Islet of Langerhans (tissue), 1 donor: Measurements from ENCODE around the gene NCBP3.
"Not testable (repeated sequence)": the region's sequence is repeated elsewhere in the genome, so short reads cannot be mapped to it uniquely, and the experiment has no call there.

Experiments used
- FAIRE-seq: peaks from one replicate; lab custom pipeline; 2011; peaks lifted over from hg19 to GRCh38; lab: Jason Lieb, UNC

Gene NCBP3

DNA sequence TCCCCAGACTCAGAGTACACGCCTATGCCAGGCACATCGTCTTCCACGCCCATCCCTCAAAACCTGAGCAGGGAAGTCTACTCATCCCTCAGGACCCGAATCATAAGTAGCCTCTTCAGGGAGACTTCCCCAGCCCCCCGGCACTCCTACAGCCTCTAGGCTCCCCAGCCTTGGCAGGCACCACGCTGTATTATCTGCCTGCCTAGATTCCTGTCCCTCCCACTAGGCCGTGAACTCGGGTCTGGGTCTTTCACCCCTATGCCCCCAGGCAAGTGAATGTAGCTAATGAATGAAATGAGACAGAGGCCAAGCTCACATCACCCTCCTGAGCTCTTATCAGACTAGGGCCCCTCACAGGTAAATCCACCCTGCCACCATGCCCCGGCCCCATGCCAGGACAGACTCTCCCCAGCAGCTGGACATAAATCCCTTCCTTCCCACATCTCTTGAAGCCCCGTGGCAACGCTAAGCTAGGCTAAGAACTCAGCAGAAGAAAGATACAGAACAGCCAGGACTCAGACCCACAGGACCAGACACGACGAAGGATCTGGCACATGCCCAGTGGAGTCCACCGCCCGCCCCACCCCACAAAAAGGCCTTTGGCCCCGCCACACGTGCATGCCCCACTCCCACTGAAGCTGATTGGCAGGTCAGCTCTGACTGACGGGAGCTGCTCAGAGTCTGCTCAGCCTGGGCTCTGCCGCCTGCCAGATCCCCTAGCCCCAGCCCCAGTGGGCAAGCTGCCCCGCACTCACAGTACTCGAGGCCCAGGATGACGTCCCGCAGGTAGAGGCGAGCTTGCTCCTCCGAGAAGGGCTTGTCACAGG, 33.8 kb upstream of the NCBP3 start:
- no peak for FAIRE-seq

DNA sequence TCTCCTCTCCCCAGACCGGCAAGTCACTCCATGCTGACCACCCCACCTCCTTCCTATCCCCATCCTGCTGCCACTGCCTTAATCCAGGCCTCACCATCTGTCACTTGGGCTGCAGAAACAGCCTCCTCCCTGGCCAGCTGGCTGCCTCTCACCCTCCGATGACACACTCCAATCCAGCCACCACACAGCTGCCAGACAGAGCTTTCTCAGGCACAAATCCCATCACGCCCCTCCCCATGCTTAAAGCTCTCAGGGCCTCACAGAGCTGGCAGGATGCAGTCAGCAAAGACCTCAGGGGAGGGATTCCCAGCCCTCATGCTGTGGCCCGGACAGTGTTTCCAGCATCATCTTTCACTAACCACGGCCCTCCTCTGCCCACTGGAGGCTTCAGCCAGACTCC, 33.1 kb upstream of the NCBP3 start:
- FAIRE-seq, result peak; percentile 9

DNA sequence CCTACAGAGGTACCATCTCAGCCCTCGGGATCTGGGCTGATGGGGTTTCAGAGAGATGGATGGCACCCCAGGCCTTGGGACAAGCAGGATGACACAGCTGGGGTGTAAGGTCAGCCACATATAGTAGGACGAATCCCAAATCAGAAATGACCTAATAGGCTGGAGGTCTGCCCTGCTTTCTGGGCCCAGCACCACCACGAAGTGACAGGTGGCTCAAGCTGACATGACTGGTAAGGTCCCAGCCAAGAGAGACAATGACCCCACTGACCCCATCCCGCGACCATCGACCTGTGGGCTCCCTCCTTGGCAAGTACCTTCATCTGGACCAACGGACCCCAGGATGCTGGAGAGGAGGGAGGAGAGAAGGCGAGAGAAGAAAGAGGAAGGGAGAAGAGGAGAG, 31.2 kb upstream of the NCBP3 start:
- FAIRE-seq, result no peak

DNA sequence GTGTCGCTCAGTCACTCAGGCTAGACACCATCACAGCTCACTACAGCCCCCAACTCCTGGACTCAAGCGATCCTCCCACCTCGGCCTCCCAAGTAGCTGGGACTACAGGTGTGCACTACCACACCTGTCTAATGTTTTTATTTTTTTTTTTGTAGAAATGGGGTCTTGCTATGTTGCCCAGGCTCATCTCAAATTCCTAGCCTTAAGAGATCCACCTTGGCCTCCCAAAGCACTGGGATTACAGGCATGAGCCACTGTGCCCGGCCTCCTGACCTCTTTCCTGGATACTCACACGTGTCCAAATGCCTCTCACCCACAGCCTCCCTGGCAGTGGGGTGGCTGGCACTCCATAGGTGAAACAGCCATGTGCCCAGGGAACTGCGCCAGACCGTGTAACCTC, 29.3 kb upstream of the NCBP3 start:
- FAIRE-seq, result no peak

DNA sequence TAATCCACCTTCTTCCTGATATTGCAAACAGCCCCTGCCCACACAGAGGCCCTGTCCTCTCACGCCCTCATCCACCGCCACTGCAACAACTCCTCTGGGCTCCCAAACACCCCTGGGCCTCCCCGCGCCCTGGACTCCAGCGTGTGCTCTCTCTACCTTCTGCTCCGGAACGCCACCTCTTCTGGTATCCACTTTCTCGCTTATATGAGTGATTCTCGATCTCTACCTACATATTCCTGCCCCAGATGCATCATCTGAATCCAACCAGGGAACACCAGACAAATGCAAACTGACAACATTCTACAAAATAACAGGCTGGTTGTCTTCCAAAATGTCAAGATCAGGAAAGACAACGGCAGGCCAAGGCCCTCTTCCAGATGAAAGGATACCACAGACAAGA, 27.8 kb upstream of the NCBP3 start:
- no peak for FAIRE-seq

DNA sequence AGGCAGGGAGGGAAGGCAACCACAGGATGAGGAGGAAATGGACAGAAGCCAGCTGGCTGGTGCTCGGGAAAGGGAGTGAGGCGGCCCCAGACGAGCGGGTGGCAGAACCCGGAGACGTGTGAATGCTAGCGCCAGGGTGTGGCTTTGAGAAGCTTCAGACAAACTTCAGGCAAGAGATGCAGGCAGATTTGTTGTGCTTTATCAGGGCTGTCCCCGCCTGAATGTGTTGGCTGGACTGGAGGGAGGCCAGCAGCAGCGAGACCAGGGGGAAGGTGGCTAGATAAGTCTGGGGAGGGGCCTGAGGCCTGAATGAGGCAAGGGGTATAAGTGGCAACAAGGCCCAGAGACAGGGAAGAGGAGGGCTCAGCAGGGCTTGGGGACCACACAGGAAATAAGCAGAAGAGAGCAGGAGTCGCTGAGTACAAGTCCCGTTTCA, 24.8 kb upstream of the NCBP3 start:
- no peak for FAIRE-seq

DNA sequence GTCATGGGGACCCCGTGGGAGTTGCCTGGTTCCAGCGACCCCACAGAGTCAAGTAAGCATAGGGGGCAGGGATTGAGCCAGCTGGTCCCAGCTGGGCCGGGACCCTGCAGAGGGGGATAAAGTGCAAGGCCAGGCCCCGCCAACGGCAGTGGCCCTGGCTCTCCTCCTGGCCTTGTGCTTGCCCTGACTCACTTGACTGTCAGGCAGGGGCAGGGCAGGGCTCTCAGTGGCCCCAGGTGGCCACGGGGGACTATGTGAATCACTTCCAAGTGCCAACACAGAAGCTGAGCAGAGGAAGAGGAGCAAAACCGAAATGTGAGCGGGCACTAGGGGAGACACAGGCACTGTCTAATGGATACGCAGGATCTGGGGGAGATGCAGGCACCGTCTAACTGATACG, 21.6 kb upstream of the NCBP3 start:
- no peak for FAIRE-seq

DNA sequence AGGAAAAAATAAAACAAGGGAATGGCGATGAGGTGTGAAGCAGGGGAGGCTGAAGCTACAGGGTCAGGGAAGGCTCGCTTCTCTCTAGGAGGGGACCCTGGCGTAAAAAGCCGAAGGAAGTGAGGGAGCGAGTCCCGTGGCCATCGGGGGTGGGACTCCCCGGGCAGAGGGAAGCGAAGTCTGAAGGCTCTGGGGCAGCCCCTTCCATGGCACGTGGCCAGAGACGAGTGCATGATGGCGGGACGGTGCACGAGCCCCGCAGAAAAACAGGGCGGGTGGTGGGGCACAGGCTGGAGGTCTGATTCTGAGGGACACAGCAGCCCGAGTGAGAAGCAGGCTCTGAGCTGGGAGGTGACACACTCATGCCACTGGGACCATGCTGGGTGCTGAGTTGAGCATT, 21.1 kb upstream of the NCBP3 start:
- no peak for FAIRE-seq

DNA sequence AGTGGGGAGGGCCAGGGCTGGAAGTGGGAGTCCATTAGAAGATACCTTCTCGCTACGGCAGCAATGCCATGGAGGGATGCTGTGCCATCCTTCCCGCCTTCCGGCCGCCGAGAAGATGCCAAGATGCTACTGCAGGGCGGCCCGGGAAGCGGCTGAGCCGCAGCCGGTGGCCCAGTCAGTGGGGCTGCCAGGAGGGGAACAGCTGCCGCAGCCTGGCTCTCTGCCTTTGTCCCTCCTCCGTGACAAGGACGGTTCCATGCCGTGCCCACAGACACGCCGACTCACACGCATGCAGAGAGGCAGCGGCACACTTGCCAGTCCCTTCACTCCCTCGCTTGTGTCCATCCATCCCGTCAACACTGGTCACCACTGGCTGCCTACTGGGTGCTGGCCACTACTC, 20.2 kb upstream of the NCBP3 start:
- no peak for FAIRE-seq

DNA sequence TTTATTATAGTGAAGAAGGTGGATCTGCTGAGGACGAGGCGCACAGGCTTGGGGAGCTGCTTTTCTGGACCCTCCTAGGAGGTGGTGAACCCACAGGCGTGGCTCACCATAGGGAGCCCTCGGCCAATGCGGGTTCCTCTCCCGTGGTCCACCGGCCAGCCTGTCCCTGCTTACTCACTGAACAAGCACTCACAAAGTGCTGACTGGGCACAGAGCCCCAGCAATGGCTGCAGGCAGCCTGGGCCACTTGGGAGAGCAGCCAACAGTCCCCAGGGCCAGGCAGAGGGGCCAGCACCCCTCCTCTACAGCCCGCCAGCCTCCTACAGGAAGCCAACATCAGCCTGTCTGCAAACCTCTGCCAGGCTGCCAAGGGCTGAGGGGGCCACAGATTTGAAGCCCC, 19.1 kb upstream of the NCBP3 start:
- FAIRE-seq, result no peak

DNA sequence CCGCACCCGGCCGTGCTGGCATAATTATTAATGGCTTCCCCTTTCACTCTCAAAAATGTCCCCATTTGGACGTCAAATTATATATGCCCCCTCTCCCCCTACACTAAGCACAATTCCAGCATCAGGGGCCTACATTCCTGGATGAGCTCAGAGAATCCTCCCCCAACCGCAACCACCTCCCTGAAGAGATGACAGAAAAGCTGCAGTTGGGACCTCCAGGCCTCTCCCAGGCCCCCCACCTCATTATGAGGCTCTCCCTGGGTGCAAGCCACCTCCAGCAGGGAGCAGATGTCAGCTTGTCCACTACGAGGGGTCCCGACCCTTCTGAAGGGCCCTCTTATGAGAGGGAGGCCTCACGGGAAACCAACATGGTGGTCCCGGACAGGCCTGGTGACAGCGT, 18.5 kb upstream of the NCBP3 start:
- FAIRE-seq, result no peak

DNA sequence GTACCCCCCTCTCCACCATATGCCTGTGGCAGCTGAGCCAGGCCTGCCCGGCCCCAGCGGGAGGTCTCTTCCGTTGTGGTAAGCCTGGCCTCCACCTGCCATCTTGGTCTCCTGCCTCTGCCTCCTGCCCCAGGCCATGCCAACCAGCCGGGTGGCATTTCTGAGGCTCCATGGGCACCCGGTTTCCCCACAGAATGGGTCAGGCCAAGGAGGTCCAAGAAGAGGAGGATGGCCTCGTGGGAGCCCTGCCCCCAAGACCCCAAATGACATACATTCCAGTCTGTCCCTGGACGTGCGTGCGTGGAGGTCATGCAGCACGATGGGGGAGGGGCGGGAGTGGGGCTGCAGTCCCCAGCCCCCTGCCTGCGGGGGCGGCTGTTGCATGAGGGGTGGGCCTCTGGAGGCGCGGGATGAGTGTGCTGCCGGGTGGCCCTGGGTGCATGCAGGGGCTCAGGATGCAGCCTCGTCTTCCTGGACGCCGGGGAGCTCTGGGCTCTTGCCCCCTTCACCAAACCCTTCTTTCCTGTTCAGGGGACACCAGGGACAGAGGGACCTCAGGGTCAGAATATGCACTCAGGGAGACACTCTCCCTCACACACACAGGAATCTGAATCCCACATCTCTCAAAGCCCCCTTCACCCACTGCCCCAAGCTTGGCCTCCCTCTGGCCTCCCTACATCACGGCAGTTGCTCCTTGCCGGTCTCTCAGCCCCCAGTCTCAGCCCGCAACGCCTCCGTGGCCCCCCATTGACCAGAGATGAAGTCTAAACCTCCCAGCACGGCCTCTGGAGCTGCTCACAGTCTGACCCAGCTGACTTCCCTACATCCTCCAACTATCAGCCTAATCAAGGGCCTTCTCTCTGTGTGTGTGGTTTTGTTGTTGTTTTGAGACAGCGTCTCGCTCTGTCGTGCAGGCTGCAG, 16.0 kb upstream of the NCBP3 start:
- FAIRE-seq, result no peak

DNA sequence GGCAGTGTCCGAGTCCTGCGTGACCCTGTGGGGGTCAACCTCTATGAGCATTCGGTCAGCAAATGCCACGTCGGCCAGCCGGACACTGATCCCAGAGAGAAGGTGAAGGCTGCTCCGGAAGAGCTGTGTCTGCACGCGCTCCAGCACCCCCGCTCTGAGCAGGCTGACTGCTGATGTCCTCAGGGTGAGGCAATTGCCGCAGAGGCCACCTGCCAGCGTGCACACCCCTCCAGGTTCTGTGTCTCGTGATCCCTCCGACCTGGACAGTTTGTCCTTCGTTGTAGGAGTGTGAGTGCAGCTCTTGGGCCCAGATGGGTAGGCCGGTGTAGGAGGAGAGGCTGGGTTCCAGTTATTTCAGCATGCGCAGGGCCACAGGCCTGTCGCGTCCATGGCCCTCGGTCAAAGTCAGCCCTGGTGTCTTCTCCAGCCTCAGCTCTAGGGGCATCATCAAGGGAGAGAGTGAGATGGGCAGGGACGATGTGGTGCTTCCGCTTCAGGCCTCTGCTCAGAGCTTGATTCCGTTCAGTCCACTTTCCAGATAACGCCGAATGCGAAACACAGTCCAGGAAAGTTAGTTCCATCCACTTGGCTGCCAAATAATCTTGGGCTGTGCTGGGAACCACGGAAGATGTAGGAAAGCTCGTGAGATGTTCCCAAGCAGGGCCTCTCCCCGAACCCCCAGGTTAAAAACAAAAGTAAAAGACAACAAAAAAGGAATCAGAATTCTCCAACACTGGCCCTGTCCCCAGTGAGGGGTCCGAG, 15.1 kb upstream of the NCBP3 start:
- FAIRE-seq, result no peak

DNA sequence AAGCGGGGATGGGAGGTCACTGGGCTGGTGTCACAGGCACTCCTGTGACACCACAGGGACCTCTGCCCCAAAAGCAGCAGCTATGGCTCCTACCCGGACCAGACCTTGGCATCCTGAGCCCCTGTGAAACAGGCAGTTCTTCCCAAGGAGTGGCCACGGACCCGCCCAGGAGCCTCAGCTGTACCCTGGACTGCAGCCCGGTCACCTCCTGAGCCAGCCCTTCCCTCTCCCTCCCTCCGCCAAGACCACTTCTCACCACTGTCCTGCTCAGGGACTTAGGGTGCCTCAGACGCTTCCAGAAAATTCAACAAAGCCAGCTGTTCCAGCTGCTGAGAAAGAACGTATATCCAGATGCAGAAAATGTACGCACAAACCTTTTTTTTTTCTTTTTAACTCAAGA, 13.9 kb upstream of the NCBP3 start:
- FAIRE-seq, result no peak

DNA sequence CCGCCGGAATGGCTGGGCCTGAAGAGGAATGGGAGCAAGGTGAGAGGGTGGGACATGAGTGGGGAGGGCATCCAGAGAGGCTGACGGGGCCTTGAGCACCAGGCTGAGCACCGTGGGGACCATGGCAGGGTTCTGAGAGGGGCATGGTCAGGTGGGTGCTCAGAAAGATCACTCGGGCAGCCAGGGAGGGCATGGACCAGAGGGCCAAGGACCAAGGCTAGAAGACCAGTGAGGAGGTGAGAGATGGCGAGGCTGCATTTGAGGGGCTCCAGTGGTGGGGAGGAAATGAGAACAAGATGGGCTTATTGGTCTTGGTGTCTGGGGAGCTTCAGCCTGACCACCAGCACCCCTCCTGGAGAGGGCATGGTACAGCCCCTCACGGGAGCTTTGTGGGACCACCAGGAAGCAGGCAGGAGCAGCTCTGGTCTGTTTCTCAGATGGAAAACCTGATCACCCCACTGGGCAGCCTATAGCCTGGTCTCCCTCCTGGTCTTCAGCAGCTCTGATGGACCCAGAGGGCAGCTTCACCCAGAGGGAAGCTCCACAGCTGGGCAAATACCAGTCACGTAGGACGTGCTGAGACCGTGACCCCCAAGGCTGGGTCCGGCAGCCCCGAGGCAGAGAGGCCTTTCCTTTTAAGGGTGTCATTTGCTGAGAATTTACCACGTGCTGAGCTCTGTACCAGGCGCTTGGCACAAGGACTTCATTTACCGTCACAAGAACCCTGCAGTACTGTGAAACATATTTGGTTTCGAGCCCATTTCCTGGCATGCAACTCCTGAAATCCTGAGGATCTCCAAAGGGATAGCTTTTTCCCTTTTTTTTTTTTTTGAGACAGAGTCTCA, 11.4 kb upstream of the NCBP3 start:
- no peak for FAIRE-seq

DNA sequence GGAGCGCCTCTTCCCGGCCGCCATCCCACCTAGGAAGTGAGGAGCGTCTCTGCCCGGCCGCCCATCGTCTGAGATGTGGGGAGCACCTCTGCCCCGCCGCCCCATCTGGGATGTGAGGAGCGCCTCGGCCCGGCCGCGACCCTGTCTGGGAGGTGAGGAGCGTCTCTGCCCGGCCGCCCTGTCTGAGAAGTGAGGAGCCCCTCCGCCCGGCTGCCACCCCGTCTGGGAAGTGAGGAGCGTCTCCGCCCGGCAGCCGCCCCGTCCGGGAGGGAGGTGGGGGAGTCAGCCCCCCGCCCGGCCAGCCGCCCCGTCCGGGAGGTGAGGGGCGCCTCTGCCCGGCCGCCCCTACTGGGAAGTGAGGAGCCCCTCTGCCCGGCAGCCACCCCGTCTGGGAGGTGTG, 8.2 kb upstream of the NCBP3 start:
- FAIRE-seq, result not testable (repeated sequence)

DNA sequence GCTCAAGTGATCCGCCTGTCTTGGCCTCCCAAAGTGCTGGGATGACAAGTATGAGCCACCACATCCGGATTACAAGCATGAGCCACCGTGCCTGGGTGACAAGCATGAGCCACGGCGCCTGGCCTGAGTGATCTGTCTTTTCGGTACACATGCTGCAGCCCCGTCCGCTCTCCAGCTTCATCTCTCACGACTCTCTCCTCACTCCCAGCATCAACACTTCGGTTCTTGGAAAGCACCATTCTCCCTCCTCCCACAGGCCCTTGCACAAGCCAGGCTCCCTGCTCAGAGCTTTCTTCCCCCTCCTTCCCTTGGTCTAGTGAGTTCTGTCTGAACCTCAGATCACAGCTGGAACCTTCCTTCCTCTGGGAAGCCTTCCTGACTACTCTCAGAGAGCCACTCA, 6.5 kb upstream of the NCBP3 start:
- no peak for FAIRE-seq

DNA sequence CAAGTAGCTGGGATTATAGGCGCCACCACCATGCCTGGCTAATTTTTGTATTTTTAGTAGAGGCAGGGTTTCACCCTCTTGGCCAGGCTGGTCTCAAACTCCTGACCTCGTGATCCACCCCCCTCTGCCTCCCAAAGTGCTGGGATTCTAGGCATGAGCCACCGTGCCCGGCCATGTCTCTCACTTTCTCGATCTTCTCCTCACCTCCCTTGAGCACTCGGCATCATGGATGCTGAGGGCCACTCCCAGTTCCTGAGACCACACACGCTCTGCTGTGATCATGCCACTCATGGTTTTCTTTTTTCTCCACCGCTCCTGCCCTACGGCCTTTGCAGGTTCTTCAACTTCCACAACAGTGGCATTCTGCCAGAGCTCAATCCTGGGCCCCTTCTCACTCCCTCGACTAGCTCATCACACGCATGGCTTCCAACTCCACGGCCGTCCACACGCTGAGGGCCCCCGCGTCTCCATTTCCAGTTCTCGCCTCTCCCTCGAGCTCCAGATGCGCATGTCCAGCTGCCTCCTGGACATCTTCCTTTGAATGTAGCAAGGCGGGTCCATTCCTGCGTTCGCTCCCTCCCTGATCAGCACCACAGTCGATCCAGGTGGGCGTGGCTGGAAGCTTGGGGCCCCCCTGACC, 5.5 kb upstream of the NCBP3 start:
- FAIRE-seq, result no peak

DNA sequence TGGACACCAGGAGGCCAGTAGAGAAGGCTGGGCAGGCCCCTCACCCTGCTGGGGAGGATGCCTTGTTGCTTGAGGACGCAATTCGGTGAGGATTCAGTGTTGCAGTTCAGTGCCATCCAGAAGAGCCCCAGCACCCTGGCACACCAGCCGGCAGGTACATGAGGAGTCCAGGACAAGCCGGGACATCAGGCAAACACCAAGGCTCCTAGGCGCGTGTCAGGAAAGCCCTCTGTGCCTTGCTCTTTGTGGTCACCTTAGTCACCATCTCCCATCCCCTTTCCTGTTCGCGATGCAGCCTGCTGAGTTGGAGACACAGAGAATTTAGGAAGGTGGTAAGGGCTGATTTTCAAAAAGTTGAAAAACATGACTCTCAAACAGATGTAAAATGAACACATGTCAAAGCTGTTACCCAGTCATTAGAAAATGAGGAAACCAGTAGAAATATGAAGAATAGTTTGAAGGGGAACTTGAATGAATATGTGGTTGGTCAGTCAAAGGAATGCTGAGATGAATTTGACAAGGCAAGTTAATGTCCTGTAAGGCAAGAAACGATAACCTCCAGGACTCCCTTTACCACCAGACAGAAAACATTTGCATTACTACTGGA, 2.3 kb upstream of the NCBP3 start:
- no peak for FAIRE-seq

DNA sequence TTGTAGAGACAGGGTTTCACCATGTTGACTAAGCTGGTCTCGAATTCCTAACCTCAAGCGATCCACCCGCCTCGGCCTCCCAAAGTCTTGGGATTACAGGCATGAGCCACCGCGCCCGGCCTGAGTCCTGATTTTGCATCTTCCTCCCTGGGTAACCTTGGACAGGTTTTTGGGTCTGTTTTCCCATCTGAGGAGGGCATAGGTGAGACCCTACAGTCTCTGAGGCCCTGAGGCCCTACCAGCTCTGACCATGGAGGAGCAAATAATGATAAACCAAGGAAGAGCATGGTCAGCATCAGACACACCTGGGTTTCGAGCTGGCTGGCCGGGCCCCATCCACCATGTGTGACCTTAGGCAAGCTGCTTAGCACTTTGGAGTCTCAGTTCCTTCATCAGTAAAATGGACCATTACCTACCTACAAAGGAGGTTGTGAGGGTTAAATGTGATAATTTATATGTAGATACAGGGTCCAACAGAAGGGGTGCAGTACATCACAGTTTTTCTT, 1.2 kb upstream of the NCBP3 start:
- FAIRE-seq, result no peak
